DOHH2 (cell line): ENCODE measurements around the gene DOCK9.

Source experiments
- EZH2phosphoT487 ChIP-seq: fragments of 200-600 bp; sonication (generic); IDR thresholded peaks from 2 replicates; pipeline ENCODE4 v1.6.1; 2017; ENCODE audit warnings: borderline replicate concordance, mild to moderate bottlenecking, antibody characterized with exemption, low read length, moderate library complexity, mixed read lengths
- TF ChIP-seq, protein P1 (sequence below): fragments of 200-600 bp; sonication (generic); IDR thresholded peaks from one replicate; pipeline ENCODE4 v1.5.1; 2014; ENCODE audit warnings: antibody characterized with exemption, mild to moderate bottlenecking, low read depth, low read length; ENCODE audit not compliant: poor library complexity, severe bottlenecking

DNA sequence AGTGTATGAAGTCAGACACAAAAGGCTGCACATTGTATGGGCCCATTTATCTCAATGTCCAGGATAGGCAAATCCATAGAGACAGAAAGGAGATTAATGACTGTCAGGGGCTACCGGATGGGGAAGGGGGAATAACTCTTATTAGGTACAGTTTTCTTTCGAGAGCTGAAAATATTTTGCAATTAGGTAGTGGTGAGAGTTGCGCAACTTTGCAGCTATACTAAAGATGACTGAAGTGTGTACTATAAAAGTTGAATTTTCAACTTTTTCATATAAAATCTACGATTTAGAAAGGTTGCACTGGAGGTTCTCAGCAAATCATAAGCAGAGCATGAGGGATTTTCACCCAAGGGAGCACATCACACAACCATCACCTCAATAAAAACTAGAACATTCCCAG, 209.3 kb downstream of the DOCK9 start:
- TF ChIP-seq EZH2phosphoT487, result no peak
- TF ChIP-seq, protein P1, sequence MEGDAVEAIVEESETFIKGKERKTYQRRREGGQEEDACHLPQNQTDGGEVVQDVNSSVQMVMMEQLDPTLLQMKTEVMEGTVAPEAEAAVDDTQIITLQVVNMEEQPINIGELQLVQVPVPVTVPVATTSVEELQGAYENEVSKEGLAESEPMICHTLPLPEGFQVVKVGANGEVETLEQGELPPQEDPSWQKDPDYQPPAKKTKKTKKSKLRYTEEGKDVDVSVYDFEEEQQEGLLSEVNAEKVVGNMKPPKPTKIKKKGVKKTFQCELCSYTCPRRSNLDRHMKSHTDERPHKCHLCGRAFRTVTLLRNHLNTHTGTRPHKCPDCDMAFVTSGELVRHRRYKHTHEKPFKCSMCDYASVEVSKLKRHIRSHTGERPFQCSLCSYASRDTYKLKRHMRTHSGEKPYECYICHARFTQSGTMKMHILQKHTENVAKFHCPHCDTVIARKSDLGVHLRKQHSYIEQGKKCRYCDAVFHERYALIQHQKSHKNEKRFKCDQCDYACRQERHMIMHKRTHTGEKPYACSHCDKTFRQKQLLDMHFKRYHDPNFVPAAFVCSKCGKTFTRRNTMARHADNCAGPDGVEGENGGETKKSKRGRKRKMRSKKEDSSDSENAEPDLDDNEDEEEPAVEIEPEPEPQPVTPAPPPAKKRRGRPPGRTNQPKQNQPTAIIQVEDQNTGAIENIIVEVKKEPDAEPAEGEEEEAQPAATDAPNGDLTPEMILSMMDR, result no peak
